SK-N-SH treated with all-trans-retinoic acid at 6 μM for 48 hours (cell line): ENCODE measurements around the gene NOC4L.

Experiments used
- ATAC-seq: fragments of 200-7000 bp; cut with Tn5 transposase; 3 replicates; pipeline ENCODE4 v1.9.1; 2020; ENCODE audit warnings: mild to moderate bottlenecking, moderate library complexity
- ARNTL ChIP-seq: fragments of 450-650 bp; formaldehyde crosslinking; IDR thresholded peaks from 2 replicates; pipeline ENCODE4 v1.5.0; 2020; ENCODE audit warnings: low read depth, mild to moderate bottlenecking, moderate library complexity, borderline replicate concordance
- CREB5 ChIP-seq: fragments of 250-450 bp; sonication (Bioruptor Pico); IDR thresholded peaks from 2 replicates; pipeline ENCODE4 v1.5.1; 2020; ENCODE audit warnings: low read depth, mild to moderate bottlenecking, moderate library complexity
- CSDC2 ChIP-seq: fragments of 250-450 bp; sonication (Bioruptor Pico); IDR thresholded peaks from 2 replicates; pipeline ENCODE4 v1.5.0; 2020; ENCODE audit warnings: mild to moderate bottlenecking, moderate library complexity
- CSRNP3 ChIP-seq: fragments of 250-450 bp; sonication (Bioruptor Pico); IDR thresholded peaks from 2 replicates; pipeline ENCODE4 v1.5.1; 2021; ENCODE audit warnings: mild to moderate bottlenecking, moderate library complexity
- GLIS3 ChIP-seq: fragments of 250-450 bp; sonication (Bioruptor Pico); IDR thresholded peaks from 2 replicates; pipeline ENCODE4 v1.5.0; 2020; ENCODE audit warnings: mild to moderate bottlenecking, moderate library complexity
- OSR1 ChIP-seq: fragments of 250-450 bp; sonication (Bioruptor Pico); IDR thresholded peaks from 2 replicates; pipeline ENCODE4 v1.8.0; 2022; ENCODE audit warnings: moderate library complexity, mild to moderate bottlenecking, inconsistent platforms
- PATZ1 ChIP-seq: fragments of 250-450 bp; sonication (Bioruptor Pico); IDR thresholded peaks from 2 replicates; pipeline ENCODE4 v1.8.0; 2020; ENCODE audit warnings: mild to moderate bottlenecking, moderate library complexity, borderline replicate concordance
- POU6F1 ChIP-seq: fragments of 250-450 bp; sonication (Bioruptor Pico); IDR thresholded peaks from 2 replicates; pipeline ENCODE4 v1.8.0; 2021; ENCODE audit warnings: low read depth, mild to moderate bottlenecking, moderate library complexity, borderline replicate concordance
- PPARA ChIP-seq: fragments of 250-450 bp; sonication (Bioruptor Pico); IDR thresholded peaks from 2 replicates; pipeline ENCODE4 v1.5.0; 2020; ENCODE audit warnings: mild to moderate bottlenecking, borderline replicate concordance
- TOX ChIP-seq: fragments of 250-450 bp; sonication (Bioruptor Pico); IDR thresholded peaks from 2 replicates; pipeline ENCODE4 v1.8.0; 2021; ENCODE audit warnings: mild to moderate bottlenecking, moderate library complexity, borderline replicate concordance
- ZC3H10 ChIP-seq: fragments of 250-450 bp; sonication (Bioruptor Pico); IDR thresholded peaks from 2 replicates; pipeline ENCODE4 v1.5.1; 2021; ENCODE audit warnings: mild to moderate bottlenecking, moderate library complexity
- ZFP3 ChIP-seq: fragments of 250-450 bp; sonication (Bioruptor Pico); IDR thresholded peaks from 2 replicates; pipeline ENCODE4 v1.5.0; 2020; ENCODE audit warnings: mild to moderate bottlenecking, moderate library complexity
- ZFP30 ChIP-seq: fragments of 450-650 bp; formaldehyde crosslinking; IDR thresholded peaks from 2 replicates; pipeline ENCODE4 v1.5.0; 2022; ENCODE audit warnings: mild to moderate bottlenecking, moderate library complexity
- ZNF565 ChIP-seq: fragments of 450-650 bp; formaldehyde crosslinking; conservative IDR thresholded peaks from 2 replicates; pipeline ENCODE4 v1.5.0; 2020; ENCODE audit warnings: low read depth, mild to moderate bottlenecking, moderate library complexity
- ZNF70 ChIP-seq: fragments of 450-650 bp; formaldehyde crosslinking; IDR thresholded peaks from 2 replicates; pipeline ENCODE4 v1.5.0; 2020; ENCODE audit warnings: mild to moderate bottlenecking, moderate library complexity

The NOC4L gene

GRCh38 chr12:132150780-132151144, 6.5 kb downstream of the NOC4L start:
- TF ChIP-seq POU6F1 (CRISPR knock-in tag) (no peak), PPARA (CRISPR knock-in tag) (no peak), CREB5 (no peak), CSRNP3 (CRISPR knock-in tag) (no peak), ZFP3 (CRISPR knock-in tag) (no peak), GLIS3 (CRISPR knock-in tag) (no peak)
- no peak for ATAC-seq

GRCh38 chr12:132151145-132151765, 7.0 kb downstream of the NOC4L start:
- TF ChIP-seq ZNF565 (CRISPR knock-in tag) (no peak), GLIS3 (CRISPR knock-in tag) (no peak), TOX (CRISPR knock-in tag) (no peak), PATZ1 (CRISPR knock-in tag) (no peak)
- ATAC-seq = no peak

GRCh38 chr12:132151766-132152410, 7.6 kb downstream of the NOC4L start:
- ATAC-seq = no peak
- TF ChIP-seq CSDC2 (CRISPR knock-in tag) = no peak

GRCh38 chr12:132152411-132152821, 8.2 kb downstream of the NOC4L start:
- TF ChIP-seq ZNF70 (CRISPR knock-in tag) (no peak), CSRNP3 (CRISPR knock-in tag) (no peak), ZFP30 (CRISPR knock-in tag) (no peak), CSDC2 (CRISPR knock-in tag) (no peak), ZFP3 (CRISPR knock-in tag) (no peak), ARNTL (CRISPR knock-in tag) (no peak)
- ATAC-seq = no peak

- no peak for TF ChIP-seq ZFP3 (CRISPR knock-in tag)
- no peak for TF ChIP-seq ZC3H10 (CRISPR knock-in tag)
- TF ChIP-seq OSR1 (CRISPR knock-in tag) = no peak
- no peak for TF ChIP-seq ZFP30 (CRISPR knock-in tag)
- no peak for ATAC-seq
Observed at GRCh38 chr12:132152953-132153352, 8.7 kb downstream of the NOC4L start.
